ENCODE measurements around the gene RPF1. TPM values are rescaled to one million over a fixed set of nuclear protein-coding genes. Genes with fewer than 3 reads are reported as not detected.

Gene RPF1
- total and polyA plus RNA-seq, 7 donors, result 29.2 to 75.5 (median 38.5) TPM

DNA sequence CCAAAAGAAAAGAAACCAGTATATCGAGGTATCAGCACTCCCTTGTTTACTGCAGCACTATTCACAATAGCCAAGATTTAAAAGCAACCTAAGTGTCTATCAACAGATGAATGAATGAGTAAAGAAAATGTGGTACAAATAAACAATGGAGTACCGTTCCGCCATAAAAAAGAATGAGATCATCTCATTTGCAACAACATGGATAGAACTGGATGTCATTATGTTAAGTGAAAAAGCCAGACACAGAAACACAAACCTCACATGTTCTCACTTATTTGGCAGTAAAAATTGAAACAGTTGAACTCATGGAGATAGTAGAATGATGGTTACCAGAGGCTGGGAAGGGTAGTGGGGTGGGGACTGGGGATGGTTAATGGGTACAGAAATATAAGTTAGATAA, 31.6 kb downstream of the RPF1 start:
- TF ChIP-seq, protein P1, sequence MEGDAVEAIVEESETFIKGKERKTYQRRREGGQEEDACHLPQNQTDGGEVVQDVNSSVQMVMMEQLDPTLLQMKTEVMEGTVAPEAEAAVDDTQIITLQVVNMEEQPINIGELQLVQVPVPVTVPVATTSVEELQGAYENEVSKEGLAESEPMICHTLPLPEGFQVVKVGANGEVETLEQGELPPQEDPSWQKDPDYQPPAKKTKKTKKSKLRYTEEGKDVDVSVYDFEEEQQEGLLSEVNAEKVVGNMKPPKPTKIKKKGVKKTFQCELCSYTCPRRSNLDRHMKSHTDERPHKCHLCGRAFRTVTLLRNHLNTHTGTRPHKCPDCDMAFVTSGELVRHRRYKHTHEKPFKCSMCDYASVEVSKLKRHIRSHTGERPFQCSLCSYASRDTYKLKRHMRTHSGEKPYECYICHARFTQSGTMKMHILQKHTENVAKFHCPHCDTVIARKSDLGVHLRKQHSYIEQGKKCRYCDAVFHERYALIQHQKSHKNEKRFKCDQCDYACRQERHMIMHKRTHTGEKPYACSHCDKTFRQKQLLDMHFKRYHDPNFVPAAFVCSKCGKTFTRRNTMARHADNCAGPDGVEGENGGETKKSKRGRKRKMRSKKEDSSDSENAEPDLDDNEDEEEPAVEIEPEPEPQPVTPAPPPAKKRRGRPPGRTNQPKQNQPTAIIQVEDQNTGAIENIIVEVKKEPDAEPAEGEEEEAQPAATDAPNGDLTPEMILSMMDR (IDR thresholded peaks at IDR 0.05), result no peak
- peaks cover 7% of the 10 kb centered on the region for H3K4me1 ChIP-seq
- peaks cover 11% of the 10 kb centered on the region for H3K9me3 ChIP-seq
- DNase-seq (no peak), ATAC-seq (no peak)
- no peaks in the 10 kb centered on the region for H3K36me3 ChIP-seq (ENCODE audit: insufficient read depth in 1 of 2, low read depth in 1 of 2)
- H3K27me3 ChIP-seq (ENCODE audit: insufficient read depth in 3 of 3, low read length in 2 of 3), result no peaks in the 10 kb centered on the region
- intact Hi-C loops (cut with DNase I), result no loop called here
- H3K27ac ChIP-seq, result no peak overlapping the region
- whole genome bisulfite sequencing, 3 donors, result 82 to 93% (median 91%) methylated on average over 3 of the region's 3 CpGs
- H3K4me3 ChIP-seq, result no peak overlapping the region

DNA sequence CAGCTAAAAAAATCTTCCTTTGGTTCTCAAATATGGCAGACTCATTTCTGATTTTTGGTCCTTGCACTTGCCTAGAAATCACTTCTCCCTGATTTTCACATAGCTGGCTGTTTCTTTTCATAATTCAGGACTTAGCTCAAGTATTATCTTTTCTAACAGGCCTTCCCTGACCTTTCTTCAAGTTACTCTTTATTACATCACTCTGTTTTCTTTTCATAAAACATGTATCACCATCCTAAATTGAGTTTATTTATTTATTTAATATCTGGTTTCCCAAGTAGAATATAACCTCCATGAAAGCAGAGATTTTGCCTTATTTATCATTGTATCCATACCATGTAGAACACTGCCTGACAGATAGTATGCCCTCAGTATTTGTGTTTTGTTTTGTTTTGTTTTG, 45.5 kb downstream of the RPF1 start:
- no peak overlapping the region for H3K4me3 ChIP-seq
- TF ChIP-seq, protein P1 (IDR thresholded peaks at IDR 0.05), result no peak
- intact Hi-C loops (cut with DNase I), result no loop called here

DNA sequence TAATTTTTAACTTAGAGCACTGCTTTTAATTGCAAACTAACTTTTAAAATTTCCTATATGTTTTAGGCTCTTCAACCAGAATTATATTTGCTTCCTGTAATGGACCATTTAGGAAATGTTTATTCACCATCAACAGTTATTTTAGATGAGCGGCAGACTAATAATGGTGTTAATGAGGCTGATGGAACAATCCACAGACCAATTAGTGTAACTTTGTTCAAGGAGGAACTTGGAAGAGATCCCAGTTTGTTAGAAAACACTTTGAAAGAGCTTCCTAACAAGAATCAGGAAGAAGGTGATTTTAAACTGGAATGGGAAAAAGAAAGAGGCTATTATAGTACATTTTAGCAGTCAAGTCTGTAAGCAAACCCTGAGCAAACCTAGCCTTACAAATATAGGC, 46.7 kb downstream of the RPF1 start:
- Histone ChIP-seq H3K27ac (no peak overlapping the region), H3K4me1 (peaks cover 9% of the 10 kb centered on the region), H3K9me3 (no peaks in the 10 kb centered on the region), H3K36me3 (ENCODE audit: insufficient read depth in 1 of 2, low read depth in 1 of 2) (no peaks in the 10 kb centered on the region), H3K27me3 (ENCODE audit: insufficient read depth in 3 of 3, low read length in 2 of 3) (no peaks in the 10 kb centered on the region), H3K4me3 (no peak overlapping the region)
- DNase-seq, result no peak
- ATAC-seq, result no peak
- WGBS, 3 donors, result 83 to 88% (median 87%) methylated on average over 1 of the region's 1 CpG
- intact Hi-C loops (cut with DNase I), result no loop called here
- TF ChIP-seq, protein P1 (IDR thresholded peaks at IDR 0.05), result no peak

More for the DNA sequence above, 45.5 kb downstream of the RPF1 start:
- no peak for DNase-seq
- Histone ChIP-seq H3K27ac (no peak overlapping the region), H3K27me3 (ENCODE audit: insufficient read depth in 3 of 3, low read length in 2 of 3) (no peaks in the 10 kb centered on the region), H3K36me3 (ENCODE audit: insufficient read depth in 1 of 2, low read depth in 1 of 2) (no peaks in the 10 kb centered on the region), H3K9me3 (no peaks in the 10 kb centered on the region), H3K4me1 (peaks cover 9% of the 10 kb centered on the region)
- ATAC-seq, result no peak

DNA sequence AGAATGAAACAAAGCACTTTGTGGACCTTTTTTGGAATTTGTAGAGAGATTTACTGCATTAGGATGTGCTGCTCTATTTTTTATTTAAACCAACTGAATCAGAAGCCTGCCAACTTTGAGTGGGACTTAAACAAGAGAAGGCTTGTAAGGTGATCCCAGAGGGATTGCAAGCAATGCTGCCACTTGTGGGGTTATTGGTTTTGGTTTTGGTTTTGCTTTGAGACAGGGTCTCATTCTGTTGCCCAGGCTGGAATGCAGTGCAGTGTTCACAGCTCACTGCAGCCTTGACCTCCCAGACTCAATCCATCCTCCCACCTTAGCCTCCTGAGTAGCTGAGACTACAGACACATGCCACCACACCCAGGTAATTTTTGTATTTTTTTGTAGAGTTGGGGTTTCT, 59.5 kb downstream of the RPF1 start:
- TF ChIP-seq, protein P1 (IDR thresholded peaks at IDR 0.05), result no peak
- H3K4me1 ChIP-seq, result no peaks in the 10 kb centered on the region
- peaks cover 0 to 7% of the 10 kb centered on the region in 2 donors for H3K36me3 ChIP-seq (ENCODE audit: insufficient read depth in 1 of 2, low read depth in 1 of 2)
- H3K9me3 ChIP-seq, result no peaks in the 10 kb centered on the region
- H3K4me3 ChIP-seq, result no peak overlapping the region
- H3K27me3 ChIP-seq (ENCODE audit: insufficient read depth in 3 of 3, low read length in 2 of 3), result no peaks in the 10 kb centered on the region
- no peak overlapping the region for H3K27ac ChIP-seq
- DNase-seq (no peak), ATAC-seq (no peak)
- intact Hi-C loops (cut with DNase I), result no loop called here

DNA sequence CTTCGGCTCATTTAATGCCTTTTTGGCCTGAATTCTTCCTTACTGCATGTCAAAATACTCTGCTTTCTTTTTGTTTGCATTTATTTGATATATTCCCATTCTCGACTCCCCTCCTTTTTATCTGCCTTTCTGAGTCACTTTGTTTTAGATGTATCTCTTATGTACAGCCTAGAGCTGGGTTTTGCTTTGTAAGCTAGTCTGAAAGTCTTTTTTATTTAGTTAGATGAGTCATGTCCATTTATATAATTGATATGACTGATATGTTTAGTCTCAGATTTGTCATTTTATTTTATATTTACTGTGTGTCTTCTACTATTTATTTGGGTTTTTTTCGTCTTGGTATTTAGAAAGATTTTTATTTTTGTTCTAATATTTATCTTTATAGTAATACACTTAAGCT, 60.9 kb downstream of the RPF1 start:
- ATAC-seq, result no peak
- intact Hi-C loops (cut with DNase I), result no loop called here
- WGBS, 3 donors, result 88 to 95% (median 93%) methylated on average over 3 of the region's 3 CpGs

More for the DNA sequence above, 60.9 kb downstream of the RPF1 start:
- Histone ChIP-seq H3K36me3 (ENCODE audit: insufficient read depth in 1 of 2, low read depth in 1 of 2) (peaks cover 0 to 7% of the 10 kb centered on the region in 2 donors), H3K4me3 (no peak overlapping the region), H3K9me3 (no peaks in the 10 kb centered on the region), H3K27me3 (ENCODE audit: insufficient read depth in 3 of 3, low read length in 2 of 3) (no peaks in the 10 kb centered on the region), H3K4me1 (no peaks in the 10 kb centered on the region), H3K27ac (no peak overlapping the region)
- TF ChIP-seq, protein P1 (IDR thresholded peaks at IDR 0.05), result no peak
- DNase-seq, result no peak

Measured in psoas muscle (tissue), 8 donors.